Peyer's patch (tissue), 4 donors: ENCODE results near the gene LRBA.

Experiments used
- POLR2A ChIP-seq, 2 donors: fragments of 450-650 bp; IDR thresholded peaks; one replicate each; pipeline ENCODE4 v1.5.1; 2017; ENCODE audit warnings: antibody characterized with exemption in 2 of 2, mild to moderate bottlenecking in 2 of 2, moderate library complexity in 2 of 2
- TF ChIP-seq, protein P1 (sequence below), 6 experiments: fragments of 450-650 bp in 4 of 6; fragments of 200-600 bp in 2 of 6; sonication (generic) in 1 of 6; IDR thresholded peaks; one replicate each; pipeline ENCODE4 v1.5.1; 2017 to 2019; ENCODE audit warnings: antibody characterized with exemption in 6 of 6, mild to moderate bottlenecking in 3 of 6, moderate library complexity in 1 of 6

GRCh38 chr4:150497612-150498011 is 517.5 kb downstream of the LRBA start:
- no peak for TF ChIP-seq POLR2A (IDR thresholded peaks at IDR 0.05)
- TF ChIP-seq, protein P1, sequence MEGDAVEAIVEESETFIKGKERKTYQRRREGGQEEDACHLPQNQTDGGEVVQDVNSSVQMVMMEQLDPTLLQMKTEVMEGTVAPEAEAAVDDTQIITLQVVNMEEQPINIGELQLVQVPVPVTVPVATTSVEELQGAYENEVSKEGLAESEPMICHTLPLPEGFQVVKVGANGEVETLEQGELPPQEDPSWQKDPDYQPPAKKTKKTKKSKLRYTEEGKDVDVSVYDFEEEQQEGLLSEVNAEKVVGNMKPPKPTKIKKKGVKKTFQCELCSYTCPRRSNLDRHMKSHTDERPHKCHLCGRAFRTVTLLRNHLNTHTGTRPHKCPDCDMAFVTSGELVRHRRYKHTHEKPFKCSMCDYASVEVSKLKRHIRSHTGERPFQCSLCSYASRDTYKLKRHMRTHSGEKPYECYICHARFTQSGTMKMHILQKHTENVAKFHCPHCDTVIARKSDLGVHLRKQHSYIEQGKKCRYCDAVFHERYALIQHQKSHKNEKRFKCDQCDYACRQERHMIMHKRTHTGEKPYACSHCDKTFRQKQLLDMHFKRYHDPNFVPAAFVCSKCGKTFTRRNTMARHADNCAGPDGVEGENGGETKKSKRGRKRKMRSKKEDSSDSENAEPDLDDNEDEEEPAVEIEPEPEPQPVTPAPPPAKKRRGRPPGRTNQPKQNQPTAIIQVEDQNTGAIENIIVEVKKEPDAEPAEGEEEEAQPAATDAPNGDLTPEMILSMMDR (IDR thresholded peaks at IDR 0.05), result no peak
